Measurements from ENCODE around the gene CAV1. TPM values are rescaled to one million over a fixed set of nuclear protein-coding genes. Genes with fewer than 3 reads are reported as not detected.

Gene CAV1
- total and polyA plus RNA-seq, 2 experiments from 2014 or later: 16.0 to 21.1 TPM

GRCh38 chr7:116576350-116577319 is 51.8 kb downstream of the CAV1 start:
- no peak overlapping the region for H3K27ac Mint-ChIP-seq
- no peaks in the 10 kb centered on the region for H3K4me1 ChIP-seq (ENCODE audit: insufficient read depth)

DNA sequence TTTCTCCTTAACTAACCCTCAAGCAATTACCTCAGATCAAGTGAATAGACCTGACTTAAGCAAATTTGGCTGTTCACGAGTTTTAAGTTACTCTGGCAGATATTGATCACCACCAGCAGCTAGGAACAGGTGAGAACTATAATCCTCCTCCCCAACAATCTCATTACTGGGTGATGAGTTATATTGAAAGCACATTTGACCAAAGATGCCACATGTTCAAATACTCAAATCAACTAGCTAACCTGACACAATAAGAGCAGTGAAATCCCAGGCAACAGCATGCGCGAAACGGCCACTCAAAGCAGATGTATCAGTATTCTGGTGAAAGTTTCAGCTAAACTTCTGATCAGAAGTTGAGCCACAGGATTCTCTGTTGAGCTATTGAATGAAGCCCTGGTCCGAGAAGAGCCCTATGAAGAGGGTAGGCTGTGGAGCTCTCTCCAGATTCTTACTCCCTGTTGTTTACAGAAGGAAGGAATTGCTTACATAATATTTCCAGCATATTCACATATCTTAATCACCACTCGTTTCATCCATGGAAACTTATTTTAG is 52.6 kb downstream of the CAV1 start:
- TF ChIP-seq ZNF114 (CRISPR knock-in tag; IDR thresholded peaks at IDR 0.05) (no peak), EZH2phosphoT487 (IDR thresholded peaks at IDR 0.05; ENCODE audit: unreplicated experiment) (no peak), EZH2 (IDR thresholded peaks at IDR 0.05; ENCODE audit: low read depth, unreplicated experiment) (no peak), CREB1 (CRISPR knock-in tag; IDR thresholded peaks at IDR 0.05; ENCODE audit: low read depth) (no peak), STAT1 (IDR thresholded peaks at IDR 0.05; ENCODE audit: unreplicated experiment) (no peak), JUNB (IDR thresholded peaks at IDR 0.05; ENCODE audit: unreplicated experiment) (no peak), POLR2AphosphoS5 (IDR thresholded peaks at IDR 0.05; ENCODE audit: low read depth) (no peak)
- TF ChIP-seq, protein P1, sequence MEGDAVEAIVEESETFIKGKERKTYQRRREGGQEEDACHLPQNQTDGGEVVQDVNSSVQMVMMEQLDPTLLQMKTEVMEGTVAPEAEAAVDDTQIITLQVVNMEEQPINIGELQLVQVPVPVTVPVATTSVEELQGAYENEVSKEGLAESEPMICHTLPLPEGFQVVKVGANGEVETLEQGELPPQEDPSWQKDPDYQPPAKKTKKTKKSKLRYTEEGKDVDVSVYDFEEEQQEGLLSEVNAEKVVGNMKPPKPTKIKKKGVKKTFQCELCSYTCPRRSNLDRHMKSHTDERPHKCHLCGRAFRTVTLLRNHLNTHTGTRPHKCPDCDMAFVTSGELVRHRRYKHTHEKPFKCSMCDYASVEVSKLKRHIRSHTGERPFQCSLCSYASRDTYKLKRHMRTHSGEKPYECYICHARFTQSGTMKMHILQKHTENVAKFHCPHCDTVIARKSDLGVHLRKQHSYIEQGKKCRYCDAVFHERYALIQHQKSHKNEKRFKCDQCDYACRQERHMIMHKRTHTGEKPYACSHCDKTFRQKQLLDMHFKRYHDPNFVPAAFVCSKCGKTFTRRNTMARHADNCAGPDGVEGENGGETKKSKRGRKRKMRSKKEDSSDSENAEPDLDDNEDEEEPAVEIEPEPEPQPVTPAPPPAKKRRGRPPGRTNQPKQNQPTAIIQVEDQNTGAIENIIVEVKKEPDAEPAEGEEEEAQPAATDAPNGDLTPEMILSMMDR (conservative IDR thresholded peaks at IDR 0.05; ENCODE audit: low read depth in 2 of 2): no peak
- H3K4me1 Mint-ChIP-seq: no peaks in the 10 kb centered on the region
- no peaks in the 10 kb centered on the region for H3K27me3 Mint-ChIP-seq (ENCODE audit: insufficient read depth, low read depth, poor library complexity)
- Histone ChIP-seq H3K79me2 (replicated peaks; ENCODE audit: insufficient read depth) (no peaks in the 10 kb centered on the region), H3F3A (replicated peaks; ENCODE audit: low read depth) (no peaks in the 10 kb centered on the region), H3K36me3 (ENCODE audit: insufficient read depth) (no peaks in the 10 kb centered on the region), H3K9me2 (ENCODE audit: insufficient read depth) (peaks cover 6% of the 10 kb centered on the region), H3K27me3 (ENCODE audit: insufficient read depth) (no peaks in the 10 kb centered on the region), H3K4me3 (no peak overlapping the region), H4K20me1 (replicated peaks; ENCODE audit: insufficient read depth) (no peaks in the 10 kb centered on the region), H3K4me2 (no peak overlapping the region), H2AFZ (no peak overlapping the region), H3K27ac (ENCODE audit: low read depth) (no peak overlapping the region), H3K4me1 (ENCODE audit: insufficient read depth) (no peaks in the 10 kb centered on the region)
- ATAC-seq (no peak), DNase-seq (ENCODE audit: low spot score) (no peak)
- no peaks in the 10 kb centered on the region for H3K36me3 Mint-ChIP-seq (ENCODE audit: low read depth)
- no peak overlapping the region for H3K4me3 Mint-ChIP-seq
- H3K27ac Mint-ChIP-seq: no peak overlapping the region
- H3K9me3 Mint-ChIP-seq: no peaks in the 10 kb centered on the region

More at GRCh38 chr7:116576350-116577319, 51.8 kb downstream of the CAV1 start:
- DNase-seq (ENCODE audit: low spot score) (no peak), ATAC-seq (no peak)
- Mint-ChIP-seq H3K27me3 (ENCODE audit: insufficient read depth, low read depth, poor library complexity) (no peaks in the 10 kb centered on the region), H3K9me3 (no peaks in the 10 kb centered on the region), H3K36me3 (ENCODE audit: low read depth) (no peaks in the 10 kb centered on the region), H3K4me3 (no peak overlapping the region), H3K4me1 (no peaks in the 10 kb centered on the region)
- no peak overlapping the region for H3K4me2 ChIP-seq
- H3K79me2 ChIP-seq (replicated peaks; ENCODE audit: insufficient read depth): no peaks in the 10 kb centered on the region
- no peaks in the 10 kb centered on the region for H3K27me3 ChIP-seq (ENCODE audit: insufficient read depth)
- TF ChIP-seq ZNF331 (CRISPR knock-in tag; IDR thresholded peaks at IDR 0.05; ENCODE audit: low read depth): no peak
- TF ChIP-seq, protein P1 (conservative IDR thresholded peaks at IDR 0.05; ENCODE audit: low read depth in 2 of 2): 0 out of 4 replicates have a peak, but pooled peaks of 1 of the 2 experiments have one; percentile 12
- no peaks in the 10 kb centered on the region for H3F3A ChIP-seq (replicated peaks; ENCODE audit: low read depth)
- H4K20me1 ChIP-seq (replicated peaks; ENCODE audit: insufficient read depth): no peaks in the 10 kb centered on the region
- no peaks in the 10 kb centered on the region for H3K36me3 ChIP-seq (ENCODE audit: insufficient read depth)
- H2AFZ ChIP-seq: peak overlapping the region; percentile 63; the same call in 1 of the 2 replicates
- peaks cover 5% of the 10 kb centered on the region; the same call in 1 of the 2 replicates for H3K9me2 ChIP-seq (ENCODE audit: insufficient read depth)
- no peak overlapping the region for H3K27ac ChIP-seq (ENCODE audit: low read depth)
- H3K4me3 ChIP-seq: no peak overlapping the region
